GM12872 (cell line): Measurements from ENCODE around the gene MLN.

Source experiments
- TF ChIP-seq, protein P1 (sequence below): IDR thresholded peaks from 3 replicates; pipeline ENCODE4 v1.5.1; 2011; ENCODE audit warnings: low read depth, mild to moderate bottlenecking, low read length, moderate library complexity; ENCODE audit not compliant: insufficient read depth

Gene MLN

DNA sequence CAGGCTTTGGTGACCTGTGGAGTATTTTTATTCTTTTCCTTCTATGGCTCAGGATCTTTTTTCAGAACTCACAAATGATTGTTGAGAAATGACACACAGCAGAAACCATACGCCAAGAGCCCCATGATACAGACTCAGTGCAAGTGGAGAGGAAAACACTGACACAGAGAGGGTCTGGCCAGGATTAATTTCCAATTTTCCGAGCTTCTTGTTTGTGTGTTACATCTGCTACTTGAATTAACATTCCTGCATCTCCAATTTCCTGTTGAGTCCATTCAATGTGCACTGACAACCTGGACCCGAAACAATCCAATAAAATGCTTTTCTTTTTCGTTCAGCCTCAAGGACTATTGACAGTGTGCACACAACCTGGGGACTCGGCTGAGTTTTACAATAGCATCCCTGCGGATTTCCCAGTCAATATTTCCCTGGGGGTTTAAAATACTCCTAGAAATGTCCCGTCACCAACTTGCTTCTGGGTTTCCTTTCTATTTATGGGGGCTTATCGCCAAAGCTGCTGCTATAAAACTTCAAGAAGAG lies 4.9 kb upstream of the MLN start:
- TF ChIP-seq, protein P1, sequence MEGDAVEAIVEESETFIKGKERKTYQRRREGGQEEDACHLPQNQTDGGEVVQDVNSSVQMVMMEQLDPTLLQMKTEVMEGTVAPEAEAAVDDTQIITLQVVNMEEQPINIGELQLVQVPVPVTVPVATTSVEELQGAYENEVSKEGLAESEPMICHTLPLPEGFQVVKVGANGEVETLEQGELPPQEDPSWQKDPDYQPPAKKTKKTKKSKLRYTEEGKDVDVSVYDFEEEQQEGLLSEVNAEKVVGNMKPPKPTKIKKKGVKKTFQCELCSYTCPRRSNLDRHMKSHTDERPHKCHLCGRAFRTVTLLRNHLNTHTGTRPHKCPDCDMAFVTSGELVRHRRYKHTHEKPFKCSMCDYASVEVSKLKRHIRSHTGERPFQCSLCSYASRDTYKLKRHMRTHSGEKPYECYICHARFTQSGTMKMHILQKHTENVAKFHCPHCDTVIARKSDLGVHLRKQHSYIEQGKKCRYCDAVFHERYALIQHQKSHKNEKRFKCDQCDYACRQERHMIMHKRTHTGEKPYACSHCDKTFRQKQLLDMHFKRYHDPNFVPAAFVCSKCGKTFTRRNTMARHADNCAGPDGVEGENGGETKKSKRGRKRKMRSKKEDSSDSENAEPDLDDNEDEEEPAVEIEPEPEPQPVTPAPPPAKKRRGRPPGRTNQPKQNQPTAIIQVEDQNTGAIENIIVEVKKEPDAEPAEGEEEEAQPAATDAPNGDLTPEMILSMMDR = no peak

DNA sequence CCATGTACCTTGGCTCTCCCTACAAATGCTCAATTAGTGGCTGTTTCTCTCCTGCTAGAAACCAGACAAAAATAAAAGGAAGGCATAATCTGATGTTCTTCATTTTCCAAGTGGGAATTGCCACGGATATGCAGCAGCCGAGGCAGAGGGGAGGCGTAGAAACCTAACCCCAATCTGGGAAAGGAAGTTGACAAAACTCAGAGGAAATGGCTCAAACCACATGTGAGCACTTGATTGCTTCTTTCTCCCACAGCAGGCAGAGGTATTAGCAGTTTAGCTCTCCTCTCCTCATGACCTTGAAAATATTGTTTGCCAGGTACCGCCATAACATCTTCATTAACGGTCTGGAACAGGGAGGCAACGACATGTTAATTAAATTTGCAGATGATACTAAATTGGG lies 3.8 kb upstream of the MLN start:
- TF ChIP-seq, protein P1 = no peak

DNA sequence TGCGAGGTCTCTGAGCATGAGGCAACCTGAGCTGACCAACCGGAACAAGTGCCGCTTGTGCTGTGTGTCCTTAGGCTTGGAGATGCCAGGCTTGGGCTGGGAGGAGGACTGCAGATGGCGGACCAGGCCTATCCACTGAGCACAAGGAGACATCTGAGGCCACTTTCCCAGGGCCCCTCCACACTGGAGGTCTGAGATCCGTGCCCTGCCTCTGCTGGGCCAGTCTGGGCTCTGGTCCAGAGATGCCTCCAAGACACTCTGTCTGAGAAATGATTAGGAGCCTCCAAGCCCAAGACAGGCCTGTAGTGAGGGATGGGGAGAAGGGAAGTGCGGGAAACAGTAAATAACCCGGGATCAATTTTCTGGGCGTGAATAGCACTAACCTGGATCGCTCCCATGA lies 3.0 kb upstream of the MLN start:
- TF ChIP-seq, protein P1 = no peak

DNA sequence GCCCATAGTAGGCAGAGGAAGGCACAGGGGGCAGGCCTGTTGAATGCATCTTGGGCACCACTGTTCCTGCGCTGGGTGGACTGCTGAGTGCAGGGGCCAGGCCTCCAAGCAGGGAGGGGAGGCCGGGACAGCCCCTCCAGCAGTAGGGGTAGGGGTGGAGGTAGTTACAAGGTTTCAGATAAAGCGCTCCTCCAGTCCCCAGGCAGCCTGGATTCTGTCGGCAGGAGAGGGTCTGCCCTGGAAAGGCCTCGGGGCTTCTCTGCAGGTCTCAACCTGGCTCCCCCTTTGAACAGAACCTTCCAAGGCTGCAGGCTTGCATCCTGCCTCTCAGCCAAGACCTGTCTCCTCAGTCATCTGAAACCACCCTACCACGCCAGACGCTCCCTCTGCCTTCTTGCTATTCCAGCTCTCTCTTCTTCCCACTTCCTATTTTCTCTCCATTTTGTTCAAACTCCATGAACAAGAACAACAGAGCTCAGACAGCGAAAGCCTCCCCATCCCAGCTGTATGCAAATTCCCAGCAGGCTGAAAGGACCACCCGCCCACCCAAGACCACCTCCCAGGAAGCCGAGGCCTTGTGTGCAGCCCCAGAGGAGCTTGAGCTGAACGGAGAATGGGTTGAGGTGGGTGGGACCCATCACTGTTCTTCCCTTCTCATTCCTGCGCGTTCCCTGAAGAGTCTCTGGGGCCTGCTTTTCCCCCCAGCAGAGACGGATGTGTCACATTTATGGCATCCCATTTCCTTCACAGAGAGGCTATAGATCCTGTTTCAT lies 1.4 kb downstream of the MLN start:
- TF ChIP-seq, protein P1 = no peak

DNA sequence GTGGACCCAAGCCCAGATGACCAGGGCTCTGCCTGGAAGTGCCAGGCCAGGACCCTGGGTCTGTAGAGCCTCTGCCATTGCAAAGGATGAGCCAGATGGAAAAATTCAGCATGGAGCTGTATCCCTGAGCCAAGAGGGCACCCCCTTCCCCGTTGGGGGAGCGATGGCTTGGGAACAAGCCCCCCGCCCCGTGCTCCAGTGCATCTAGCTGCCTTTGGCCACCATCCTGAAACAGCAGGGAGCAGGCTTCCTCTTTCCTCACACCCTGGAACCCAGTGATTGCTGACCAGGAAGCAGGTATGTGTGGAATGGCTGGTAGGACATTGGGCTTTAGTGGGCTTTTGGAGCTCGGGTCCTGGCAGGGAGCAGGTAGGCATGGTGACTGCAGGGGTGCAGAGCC lies 2.2 kb downstream of the MLN start:
- TF ChIP-seq, protein P1 = no peak

DNA sequence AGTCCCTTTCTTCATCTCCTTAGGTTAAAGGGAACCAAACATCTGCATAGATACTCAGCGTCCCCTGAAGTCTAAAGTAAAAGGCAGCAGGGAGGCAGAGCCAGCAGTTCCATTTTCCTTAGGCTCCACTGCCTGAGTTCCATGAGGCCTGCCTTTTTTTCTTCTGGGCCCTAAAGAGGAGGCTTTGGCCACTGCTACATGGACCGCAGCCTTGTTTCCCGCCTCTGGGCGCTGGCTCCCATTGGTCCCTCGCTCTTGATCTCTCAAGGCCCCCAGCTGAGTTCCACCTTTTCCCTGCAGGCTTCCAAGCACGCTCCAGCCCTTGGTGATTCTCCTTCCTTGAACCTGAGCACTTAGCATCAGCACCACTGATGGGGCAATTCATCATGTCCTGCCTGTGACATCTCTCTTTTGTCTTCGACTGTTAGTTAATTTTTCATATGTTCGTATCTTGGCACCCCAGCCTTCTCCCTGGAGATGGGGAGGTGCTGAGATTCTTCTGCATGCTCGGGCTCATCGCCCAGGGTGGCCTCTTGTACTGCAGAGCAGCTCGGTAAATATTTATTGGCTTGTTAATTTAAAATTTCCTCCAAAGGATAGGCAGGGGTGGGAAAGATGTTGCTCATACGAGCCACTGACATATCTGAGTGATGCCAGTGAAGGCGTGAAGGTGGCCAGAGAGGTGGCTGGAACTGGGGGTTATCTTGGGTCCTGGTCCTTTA lies 3.4 kb downstream of the MLN start:
- TF ChIP-seq, protein P1 = no peak

DNA sequence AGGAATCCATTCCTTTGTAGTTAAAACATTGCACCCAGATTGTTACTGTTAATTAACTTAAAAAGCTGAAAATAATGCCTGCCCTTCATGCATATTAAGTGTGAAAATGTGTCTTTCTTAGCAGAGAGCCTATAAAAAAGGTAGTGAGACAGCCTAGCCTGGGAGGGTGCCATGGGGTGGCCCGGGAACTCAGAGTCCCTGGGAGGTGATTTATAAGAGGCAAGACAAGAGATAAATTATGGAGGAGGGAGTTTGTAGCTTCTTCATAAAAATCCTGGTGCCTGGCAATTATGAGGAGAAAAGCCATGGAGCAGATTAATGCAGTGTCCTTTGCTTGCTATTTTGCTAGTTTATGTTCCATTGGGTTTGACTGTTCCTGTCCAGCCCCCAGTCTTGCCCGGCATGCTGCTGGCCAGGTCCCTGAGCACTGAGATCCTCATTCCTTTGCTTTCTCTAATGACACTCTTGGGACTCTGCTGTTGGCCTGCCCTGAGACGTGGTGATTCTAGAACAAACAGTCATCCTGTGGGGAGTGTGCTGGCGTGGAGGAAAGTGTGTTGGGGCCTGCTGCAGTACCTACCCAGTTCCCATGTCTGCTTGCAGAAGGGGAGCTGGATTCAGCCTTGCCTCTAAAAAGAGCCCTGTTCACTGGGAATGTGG lies 4.2 kb downstream of the MLN start:
- TF ChIP-seq, protein P1 = no peak
